Stimulated activated CD4-positive, alpha-beta T cell treated with anti-CD3 and anti-CD28 coated beads, Interleukin-2, amount 100 ng/mL, for 24 hours (primary cell): ENCODE data around the gene CELSR1.

Experiments used
- DNase-seq, 2 donors: peaks; one replicate each; pipeline ENCODE4 v3.0.0-alpha.2; 2020

Gene CELSR1

DNA sequence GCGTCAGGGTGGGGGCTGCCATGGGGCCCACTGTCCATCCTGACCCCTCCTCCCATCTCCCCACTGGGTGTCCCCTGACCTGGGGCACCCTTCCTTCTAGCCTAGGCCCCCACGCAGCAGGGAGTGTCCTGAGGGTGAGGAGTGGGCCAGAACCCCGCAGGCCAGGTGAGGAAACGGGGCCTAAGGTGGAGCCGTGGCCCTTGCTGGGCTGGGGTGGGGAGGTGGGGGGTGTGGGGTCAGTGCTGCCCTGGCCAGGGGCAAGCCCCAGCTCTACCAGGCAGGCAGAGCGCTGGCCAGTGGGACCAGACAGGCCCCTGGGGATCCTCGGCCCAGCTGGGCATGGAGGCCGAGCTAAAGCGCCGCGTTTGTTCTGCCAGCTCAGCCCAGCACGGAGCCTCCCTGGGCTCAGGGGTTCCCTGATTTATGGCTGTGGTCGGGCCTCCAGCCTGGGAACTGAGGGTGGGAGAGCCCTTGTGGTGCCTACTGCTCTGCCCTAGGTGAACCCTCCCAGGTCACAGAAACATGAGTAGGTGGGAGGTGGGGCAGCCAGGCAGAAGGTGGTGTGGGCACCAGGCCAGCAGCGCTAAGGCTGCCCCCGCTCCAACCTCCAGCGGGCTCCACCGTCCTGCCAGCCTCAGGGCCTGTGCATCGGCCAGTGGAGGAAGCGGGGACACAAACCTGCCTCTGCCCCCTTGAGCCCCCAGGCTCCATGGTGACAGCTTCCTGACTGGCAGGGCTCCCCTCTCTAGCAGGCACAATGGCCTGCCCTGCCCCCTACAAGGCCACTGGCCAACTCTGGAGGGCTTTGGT, 179.5 kb downstream of the CELSR1 start:
- DNase-seq: no peak

DNA sequence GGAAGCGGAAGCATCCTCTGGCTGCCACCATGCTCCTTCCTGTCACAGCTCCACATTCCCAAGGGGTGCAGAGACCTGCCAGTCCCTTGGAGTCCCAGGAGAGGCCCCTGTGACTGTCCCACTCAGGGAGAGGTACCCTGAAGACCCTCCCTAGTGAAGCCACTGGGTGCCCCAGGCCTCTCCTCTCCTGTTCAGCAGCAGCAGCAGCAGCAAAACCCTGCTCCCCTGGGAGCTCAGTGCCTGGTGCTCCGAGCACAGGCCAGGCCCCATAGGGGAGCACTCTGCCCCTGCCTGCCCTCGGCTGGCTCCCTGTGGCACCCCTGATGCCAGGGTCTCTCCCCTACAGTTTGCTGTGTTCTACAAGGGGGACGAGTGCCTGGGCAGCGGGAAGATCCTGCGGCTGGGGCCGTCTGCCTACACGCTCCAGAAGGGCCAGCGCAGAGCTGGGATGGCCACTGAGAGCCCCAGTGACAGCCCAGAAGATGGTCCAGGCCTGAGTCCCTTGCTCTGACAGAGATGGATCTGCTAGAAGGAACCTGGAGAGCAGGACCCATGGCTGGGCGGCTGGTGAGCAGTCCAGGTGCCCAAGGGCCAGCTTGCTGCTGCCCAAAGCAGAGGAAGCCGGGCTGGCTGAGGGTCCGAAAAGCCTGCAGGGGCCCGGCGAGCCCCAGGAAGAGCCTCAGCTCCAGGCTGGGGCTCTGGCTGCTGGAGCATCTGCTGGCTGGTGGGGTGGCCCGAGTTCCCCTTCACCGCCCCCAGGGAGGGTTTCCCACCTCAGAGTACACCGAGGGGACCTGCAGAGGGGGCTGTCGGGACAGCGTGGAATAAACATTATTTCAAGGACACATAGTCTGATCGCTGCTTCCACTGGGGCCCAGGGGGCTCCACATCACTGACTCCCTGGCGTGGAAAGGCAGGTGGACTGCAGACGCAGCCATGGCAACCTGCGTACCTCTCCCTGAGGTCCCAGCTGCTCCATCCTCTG, 180.6 kb downstream of the CELSR1 start:
- DNase-seq: no peak

DNA sequence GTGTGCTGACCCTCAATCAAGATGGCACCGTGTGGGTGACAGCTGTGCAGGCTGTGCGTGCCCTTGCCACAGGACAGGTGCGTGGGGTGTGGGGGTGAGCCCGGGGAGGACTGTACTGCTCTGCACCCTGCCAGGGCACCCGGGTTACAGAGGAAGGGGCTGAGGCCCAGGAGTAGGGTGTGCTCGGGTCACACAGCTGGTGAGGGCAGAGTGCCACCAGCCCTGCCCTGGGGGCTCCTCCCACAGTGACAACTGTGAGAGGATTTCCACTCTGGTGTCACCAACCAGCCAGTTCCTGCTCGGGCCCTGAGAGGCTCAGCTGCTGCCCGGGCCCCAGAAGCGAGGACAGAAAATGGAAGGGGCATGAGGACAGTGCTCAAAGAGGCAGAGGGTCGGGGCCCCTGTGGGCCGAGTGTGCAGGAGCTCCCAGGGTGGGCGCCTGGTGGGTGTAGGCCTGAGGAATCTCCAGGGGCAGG, 181.4 kb downstream of the CELSR1 start:
- DNase-seq: no peak

DNA sequence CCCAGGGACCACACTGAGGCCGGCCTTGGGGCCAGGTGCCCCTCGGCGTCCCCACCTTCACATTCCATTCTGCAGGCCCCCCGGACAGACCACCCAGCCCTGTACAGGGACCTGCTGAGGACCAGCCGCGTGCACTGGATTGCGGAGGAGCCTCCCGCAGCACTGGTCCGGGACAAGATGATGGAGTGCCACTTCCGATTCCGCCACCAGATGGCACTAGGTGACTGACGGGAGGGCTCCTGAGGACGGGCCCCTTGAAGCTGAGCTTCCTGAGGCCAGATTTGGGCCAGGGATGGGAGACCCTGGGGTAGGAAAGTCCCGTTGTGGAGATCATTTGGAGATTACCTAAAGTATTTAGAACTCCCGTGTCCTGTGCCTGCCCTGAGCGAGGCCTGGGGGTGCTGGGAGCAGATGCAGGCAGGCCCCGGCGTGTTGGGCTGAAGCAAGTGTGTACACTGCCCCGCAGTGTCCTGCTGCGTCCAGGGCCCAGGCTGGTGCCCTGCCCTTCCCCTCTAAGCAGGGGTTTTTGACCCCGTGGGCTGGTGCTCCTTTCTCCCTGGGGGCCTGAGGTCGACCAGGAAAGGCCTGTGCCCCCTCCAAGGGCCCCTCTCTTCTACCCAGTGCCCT, 181.9 kb downstream of the CELSR1 start:
- peak; percentile 68 to 76 for DNase-seq

DNA sequence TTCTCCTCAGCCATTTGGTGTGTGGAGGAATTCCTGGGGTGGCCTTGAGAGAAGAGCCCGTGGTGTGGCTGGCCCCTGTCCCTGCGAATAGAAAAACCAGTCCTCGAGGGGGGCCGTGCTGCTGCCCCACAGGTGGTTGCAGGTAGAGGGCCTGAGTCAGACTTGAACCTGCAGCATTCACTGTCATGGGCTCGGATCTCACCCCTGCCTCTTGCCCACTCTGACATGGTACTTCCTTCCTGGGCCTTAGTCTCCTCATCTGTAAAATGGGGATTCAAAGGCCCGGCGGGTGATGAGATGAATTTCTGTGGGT, 182.5 kb downstream of the CELSR1 start:
- DNase-seq: no peak

DNA sequence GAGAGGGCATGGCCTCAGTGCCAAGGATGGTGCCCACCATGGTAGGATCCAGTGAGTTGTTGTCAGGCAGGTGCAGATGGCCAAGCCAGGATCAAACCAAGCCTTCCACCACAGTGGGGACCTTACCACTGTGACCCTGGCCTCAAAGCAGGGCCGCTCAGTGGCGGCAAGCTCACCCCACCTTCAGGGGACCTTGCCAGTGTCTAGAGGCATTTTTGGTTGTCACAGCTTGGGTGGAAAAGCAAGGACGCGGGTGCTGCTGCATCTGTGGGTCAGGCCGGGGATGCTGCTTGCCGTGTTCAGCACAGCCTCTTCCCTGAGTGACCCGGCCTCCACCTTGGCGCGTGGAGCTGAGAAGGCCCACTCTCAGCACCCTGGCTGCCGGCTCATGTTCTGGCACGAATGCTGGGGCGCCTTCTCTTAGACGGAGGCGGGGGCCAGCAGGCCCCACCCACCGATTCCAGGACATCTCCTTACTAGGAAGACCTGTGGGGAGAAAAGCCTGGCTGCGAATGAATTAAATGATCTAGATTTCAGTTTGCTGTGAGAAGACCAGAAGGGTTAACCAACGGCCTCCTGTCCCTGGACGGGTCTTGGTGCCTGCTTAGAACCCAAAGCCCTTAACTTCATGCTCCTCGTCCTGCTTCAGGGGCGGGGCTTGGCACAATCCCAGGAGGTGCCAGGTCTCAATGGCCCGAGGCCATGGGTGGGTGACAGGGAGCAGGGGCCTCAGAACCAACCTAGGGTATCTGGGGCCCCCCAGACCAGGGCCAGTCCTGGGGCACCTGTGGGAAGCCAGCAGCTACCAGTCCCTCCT, 183.0 kb downstream of the CELSR1 start:
- DNase-seq: no peak

DNA sequence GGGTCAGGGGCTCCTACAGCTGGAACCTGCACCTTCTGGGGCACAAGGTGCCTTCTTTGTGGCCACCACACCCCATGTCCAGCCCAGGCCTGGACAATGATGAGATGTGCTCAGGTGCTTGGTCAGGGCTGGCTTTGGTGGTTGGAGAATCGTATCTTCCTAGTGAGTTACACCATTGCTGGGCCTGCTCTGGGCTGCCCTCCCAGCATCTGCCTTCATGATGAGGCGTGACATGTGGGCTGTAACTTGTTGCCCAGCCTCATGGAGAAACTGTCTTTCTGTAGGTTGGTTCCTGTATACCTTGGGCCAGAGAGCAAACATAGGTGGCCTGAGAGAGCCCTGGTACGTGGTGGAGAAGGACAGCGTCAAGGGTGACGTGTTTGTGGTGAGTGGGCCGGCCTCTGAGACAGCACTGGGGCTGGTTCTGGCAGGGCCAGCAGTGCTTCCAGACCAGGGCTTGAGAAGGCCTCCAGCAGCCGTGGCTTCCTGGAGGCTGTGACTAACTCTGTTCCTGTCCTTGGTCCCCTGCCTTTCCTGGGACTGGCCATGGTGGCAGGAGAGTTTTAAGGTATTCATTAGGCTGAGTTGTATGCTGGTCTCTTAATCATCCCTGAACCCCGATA, 183.8 kb downstream of the CELSR1 start:
- DNase-seq: no peak

DNA sequence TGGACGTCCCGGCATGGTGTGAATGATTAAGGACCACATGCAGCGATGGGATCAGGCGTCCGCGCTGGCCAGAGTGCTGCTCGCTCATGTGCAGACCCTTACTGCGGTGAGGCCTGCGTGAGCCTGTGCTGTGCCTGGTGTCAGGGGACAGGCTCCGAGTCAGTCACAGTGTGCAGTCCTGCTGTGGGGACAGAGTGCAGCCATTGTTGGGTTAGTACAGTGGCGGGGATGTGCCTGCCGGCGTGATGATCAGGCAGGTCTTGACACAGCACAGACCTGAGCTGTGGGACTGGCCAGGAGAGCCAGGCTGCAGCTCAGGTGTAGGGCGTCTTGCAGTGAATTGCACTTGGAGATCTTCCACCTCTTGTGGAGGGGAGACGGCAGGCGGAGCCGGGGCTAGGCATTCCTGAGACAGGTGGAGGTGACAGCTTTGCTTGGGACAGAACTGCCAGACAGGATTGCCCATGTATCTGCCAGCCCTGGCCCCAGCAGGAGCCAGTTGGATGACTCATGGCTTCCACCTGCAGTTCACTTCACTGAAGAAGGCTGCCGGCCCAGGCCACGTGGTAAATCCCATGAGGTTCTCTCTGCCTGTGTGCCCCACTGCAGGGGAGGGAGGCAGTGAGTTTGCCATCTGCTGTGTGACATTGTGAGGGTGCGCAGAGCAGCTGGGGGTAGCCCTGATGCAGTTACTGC, 184.6 kb downstream of the CELSR1 start:
- DNase-seq: peak in 1 of 2 donors; percentile 17

DNA sequence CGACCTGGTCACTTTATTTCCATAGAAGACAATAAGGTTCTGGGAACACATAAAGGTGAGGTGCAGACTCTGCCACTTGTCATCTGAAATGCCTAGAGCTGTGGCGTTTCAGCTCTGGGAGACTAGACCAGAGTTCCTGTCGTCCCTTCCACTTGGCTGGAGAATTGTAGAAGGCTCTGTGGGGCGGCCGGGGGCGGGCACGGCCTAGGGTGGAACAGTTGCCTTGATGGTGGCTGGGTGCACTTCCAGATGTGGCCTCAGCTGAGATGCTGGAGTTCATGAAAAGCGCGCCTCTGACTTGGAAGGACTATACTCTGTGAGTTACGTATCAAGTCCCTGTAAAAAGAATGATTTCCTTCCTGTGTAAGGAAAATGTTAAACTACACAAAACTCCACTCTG, 185.1 kb downstream of the CELSR1 start:
- DNase-seq: no peak

DNA sequence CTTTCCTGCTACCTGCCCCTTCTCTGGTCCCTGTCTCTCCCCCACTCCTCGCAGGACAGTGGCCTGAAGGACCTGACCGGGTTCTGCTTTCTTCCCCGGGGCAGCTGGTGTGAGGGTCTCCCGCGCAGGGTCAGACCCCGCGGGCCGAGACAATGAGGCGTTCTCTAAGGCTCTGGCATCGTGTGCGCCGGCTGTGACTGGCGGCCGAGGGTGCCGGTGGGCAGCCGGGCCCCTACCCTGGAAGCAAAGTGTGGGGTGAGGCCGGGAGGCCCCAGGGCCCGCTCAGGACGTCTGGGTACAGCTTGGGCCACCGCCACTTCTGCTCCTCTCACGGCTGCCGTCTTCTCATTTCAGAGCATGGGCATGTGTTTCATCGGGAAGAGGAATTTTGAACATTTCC, 185.7 kb downstream of the CELSR1 start:
- DNase-seq: no peak

DNA sequence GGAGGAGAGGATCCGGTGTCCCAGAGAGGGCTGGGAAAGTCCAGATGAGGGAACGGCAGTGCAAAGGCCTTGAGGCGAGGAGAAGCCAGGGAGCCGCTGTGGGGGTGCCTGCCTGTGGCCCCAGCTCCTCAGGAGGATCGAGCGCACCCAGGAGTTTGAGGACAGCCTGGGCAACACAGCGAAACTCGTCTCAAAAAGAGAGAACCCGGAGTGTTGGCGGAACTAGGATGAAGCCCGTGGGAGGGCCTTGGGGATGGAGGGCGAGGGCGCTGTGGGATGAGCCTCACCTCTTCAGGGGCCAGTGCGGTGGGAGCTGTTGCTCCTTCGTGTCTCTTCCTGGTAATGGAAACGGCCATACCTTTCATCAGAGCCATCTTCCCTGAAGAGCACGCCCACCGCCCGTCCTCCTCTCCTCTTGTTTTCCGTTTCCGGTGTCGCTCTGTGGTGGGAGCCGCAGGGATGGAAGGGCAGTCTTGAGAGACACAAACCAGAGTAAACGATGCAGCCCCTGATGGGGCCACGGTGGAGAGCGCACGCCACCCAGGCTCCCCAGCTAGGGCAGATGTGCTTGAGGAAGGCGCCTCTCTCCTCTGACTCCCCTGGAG, 186.2 kb downstream of the CELSR1 start:
- no peak for DNase-seq

DNA sequence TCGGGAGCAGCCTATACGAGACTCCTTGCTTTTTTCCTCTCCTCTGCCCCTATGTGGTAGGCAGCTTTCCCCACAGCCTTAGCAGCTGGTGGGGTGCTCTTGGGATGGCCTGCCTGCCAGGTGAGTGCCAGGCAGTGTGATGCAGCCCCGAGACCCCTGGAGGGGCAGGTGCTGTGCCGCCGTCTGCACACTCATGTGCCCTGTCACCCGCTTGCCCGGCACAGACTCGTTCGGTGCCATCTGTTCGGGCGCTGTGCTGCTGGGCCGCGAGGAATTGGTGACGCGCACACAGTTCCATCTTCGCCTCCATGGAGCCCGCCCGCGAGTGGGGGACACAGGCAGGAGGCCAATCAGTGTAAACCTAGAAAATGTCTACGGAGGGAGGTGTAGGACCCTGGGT, 186.8 kb downstream of the CELSR1 start:
- no peak for DNase-seq

DNA sequence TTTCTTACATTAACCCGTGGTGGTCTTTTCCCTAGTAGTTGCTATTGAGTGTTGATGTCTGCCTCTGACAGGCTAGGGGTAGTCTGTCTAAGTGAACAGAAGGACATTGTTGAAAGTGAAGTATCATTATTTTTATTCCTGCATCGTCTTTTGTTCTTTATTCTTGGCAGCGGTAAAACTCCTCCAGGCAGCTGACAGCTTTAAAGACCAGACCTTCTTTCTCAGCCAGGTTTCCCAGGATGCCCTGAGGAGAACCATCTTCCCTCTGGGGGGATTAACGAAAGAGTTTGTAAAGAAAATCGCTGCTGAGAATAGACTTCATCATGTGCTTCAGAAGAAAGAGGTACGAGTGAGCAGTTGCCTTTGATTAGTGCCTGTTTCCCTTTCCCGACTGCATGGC, 187.3 kb downstream of the CELSR1 start:
- DNase-seq: no peak

DNA sequence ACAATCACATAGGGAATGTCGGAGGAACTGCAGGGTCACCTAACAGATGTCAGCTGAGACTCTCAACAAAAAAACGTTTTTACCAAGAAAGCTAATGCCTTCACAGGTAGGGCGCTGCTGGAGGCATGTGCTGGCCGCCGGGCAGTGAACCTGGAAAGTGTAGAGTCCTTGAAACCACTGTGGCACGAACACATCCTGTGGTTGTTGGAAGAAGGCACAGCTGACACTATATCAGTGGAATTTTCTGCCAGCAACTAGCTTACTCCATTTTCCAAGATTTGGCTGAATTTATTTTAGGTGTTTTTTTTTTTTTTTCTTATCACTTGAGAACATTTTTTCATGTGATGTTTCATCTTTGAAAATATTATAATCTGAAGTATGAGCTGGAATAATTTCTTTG, 187.7 kb downstream of the CELSR1 start:
- DNase-seq: no peak

DNA sequence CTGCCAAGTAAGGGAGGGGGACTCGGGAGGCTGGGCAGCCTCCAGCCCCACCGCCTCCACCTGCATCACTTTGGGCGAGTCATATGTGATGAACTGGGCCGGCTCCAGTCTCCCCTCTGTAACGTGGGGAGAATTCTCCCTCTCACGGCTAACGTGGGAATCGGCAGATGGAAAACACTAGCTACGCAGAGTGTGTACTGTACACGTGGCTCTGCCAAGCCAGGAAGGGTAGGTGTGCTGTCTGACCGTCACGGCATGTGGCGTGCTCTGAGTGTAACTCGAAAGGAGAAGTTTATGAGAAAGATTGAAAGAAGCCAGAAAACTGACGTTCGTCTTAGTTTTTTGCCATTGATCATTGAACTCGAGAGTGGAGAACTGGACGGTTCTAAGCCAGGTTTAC, 188.2 kb downstream of the CELSR1 start:
- DNase-seq: no peak

DNA sequence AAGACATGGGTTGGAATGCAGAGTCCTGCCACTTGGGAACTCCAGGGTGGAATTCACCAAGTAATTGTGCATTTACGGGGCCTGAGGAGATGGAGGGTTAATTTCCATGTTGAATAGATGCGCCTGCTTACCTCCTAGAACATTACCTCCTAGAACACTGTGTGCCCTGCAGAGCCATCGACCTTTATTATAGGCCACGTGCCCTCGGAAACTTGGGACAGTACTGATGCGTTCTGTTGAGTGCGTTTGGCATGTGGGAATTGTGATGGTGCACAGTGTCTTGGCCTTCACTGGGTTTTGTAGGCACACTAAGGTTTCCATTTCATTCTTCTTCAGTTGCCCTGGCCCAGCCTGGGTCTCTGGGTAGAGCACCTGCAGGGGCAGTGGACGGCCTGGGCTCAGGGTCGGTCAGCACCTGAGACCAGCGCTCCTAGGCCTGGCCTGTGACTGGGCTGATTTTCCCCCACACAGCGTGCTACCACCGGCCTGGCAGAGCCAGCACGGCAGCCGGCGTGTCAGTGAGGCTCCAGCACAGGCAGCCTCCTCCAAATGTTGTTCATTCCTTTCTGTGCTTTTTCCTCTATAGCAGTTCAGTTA, 189.2 kb downstream of the CELSR1 start:
- no peak for DNase-seq

DNA sequence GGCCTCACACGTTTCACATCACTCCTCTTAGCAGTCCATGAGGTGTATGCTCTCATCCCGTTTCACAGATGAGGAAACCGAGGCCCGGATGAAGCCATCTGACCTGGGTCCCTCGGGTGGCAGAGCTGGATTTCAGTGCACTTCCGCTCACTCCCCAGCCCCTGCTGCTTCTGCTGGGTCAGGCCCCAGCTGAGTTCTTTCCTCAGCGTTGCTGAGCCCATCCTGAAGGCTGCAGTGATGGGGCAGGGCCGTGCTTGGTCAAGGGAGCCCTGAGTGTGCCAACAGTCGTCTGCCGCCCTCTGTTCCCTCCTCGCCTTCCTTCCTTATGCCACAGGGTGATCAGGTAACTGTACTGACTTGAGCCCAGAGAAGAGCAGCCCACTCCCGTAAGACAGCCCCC, 189.8 kb downstream of the CELSR1 start:
- DNase-seq: no peak

DNA sequence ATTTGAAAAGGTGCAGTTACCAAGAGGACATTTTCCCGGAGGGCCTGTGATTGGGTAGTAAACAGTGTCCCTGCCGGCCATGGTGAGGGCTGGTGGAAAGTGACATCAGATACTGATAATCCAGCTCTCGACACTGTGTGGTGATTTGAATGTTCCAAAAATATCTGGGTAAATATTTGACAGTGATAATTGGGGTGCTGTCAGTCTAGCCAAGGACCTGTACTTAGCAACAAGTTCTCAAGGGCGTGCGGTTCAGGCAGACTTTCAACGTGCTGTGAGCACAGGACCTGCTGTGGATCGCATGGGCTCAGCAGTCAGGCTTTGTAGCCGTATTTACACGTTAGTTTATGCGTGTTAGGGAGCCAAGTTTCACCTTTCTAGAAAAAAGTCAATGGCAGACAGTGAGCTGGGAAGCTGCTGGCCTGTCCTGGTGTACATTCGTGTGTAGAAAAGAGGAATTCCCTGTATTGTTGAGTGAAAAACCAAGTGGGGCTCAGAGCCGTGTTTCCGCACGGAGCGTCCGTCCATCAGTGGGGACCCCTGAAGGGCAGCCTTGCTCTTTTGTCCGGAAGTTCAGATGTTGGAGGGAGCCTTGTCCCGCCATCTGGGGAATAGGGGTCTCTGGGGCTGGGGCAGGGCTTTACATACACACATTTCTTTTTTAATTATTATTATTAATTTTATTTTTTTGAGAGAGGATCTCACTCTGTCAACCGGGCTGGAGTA, 190.6 kb downstream of the CELSR1 start:
- no peak for DNase-seq

DNA sequence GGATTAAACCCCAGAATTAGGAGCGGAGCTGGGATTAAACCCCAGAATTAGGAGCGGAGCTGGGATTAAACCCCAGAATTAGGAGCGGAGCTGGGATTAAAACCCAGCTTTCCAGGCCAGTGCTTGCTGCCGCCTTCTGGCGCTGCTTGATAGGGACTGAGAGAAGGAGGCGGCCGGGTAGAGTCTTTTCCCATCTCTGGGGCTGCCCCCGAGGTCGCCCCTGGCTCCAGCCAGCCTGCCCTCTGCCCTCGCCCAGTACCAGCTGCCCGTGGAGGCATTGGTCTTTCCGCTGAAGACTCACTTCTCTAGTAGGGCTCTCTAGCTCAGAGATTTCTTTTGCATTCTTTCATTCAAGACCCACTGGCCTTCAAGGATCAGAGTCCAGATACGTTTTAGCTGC, 196.7 kb downstream of the CELSR1 start:
- no peak for DNase-seq

DNA sequence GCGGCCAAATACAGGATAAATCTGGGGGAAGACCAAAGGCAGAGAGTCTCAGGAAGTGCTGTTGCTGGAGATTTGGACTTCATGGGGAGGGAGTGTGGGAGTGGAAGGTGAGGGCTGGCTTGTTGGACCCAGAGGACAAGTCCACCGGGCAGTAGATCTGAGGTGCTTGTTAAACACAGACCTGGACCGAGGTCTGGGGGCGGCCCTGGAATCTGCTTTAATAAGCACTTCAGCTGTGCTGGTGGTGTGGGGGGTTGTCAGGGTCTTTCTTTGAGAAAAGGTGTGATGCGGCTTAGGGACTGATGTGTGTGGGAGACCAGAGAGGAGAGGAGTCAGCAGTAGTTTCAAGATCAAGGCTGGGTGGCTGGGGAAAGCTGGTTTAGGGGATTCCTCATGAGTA, 197.5 kb downstream of the CELSR1 start:
- DNase-seq: no peak
